ENCODE data around the gene KCNJ6.

KCNJ6 gene

GRCh38 chr21:37562920-37563640 is 353.2 kb downstream of the KCNJ6 start:
- no peak for DNase-seq

- no peak for DNase-seq
These were observed 354.0 kb downstream of the KCNJ6 start for GRCh38 chr21:37561941-37562919.

GRCh38 chr21:37561506-37561905 is 354.8 kb downstream of the KCNJ6 start:
- DNase-seq = no peak

GRCh38 chr21:37560385-37560784 is 355.9 kb downstream of the KCNJ6 start:
- no peak for DNase-seq

GRCh38 chr21:37558676-37559211 is 357.5 kb downstream of the KCNJ6 start:
- no peak for DNase-seq

Data from KG1 (cell line).